Islet precursor cell (in vitro differentiated cells): ENCODE results near the gene E2F4.
A peak's percentile ranks its signal among the peaks of the same experiment; 100 is the strongest.

Source experiments
- DNase-seq: peaks from one replicate; pipeline ENCODE4 v3.0.0-alpha.2; 2018

The E2F4 gene

DNA sequence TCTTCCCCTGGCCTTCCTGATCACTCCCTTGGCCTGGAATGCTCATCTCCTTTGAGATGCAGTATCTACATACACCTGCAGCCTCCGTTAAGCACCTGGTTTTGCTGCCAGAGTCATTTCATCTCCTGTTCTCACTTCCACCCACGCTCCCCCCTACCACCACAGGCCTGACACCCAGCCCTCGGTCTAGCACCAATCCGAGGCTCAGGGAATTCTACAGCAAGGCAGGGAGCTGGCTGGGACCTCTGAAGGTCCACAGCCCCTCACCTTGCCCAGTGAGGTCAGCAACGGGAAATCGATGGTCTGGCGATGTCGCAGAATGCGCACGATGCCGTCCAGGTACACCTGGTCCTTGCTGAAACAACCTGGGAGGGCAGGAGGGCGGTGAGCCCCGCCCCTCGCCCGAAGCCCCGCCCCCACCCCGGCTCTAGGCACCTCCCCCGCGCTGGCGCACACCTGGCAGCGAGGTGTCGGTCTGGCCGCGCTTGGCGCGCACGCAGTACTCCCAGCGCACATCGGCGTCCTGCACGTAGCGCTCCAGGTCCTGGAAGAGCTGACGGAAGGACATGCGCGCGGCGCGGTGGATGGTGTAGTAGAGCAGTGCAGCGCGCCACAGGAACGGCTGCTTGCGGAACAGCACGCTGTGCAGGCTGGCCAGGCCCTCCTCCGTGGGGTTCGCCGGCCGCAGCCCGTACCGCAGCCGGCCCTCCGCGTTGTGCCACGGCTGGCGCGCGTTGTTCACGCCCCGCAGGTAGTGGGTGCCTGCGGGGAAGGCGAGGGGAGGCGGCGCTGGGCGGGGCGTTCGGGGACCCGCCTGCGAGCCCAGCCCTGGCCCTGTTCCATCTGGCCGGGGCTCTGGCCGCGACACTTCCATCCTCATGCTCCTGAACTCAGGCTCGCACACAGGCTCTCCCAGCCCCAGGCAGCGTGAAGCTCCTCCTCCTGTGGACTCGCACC, 13.9 kb upstream of the E2F4 start:
- DNase-seq: peak; percentile 89

DNA sequence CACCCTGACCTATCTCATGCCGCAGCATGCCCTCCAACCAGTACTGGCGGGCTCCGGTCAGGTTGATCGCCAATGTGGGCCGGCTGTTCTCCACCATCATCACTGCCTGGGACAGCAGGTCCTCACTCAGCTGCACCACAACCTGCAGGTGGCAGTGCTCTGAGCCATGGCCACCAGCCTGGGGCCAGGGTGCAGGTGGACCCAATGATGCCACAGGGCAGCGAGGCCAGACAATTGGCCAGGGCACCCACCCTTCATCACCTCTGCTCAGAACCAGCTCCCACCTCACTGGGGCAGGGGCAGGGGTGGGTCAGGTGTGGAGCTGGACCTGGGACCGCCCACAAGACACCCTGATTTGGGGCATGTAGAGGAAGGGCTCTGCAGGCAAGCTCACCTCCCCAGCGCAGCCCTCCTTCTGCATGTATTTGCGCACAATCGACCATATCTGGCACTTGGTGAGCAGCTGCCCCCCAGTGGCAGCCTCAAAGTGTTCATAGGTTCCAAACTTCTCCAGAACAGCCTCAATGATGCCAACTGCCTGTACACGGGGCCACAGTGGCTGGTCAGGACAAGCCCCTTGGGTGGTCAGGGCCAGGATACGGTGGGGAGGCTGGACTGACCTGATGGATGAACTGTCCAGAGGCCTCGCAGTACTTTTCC, 12.4 kb upstream of the E2F4 start:
- DNase-seq: no peak

- DNase-seq: no peak
These were observed 11.8 kb upstream of the E2F4 start for GRCh38 chr16:67180166-67180565.

- no peak for DNase-seq
These were observed 10.6 kb upstream of the E2F4 start for GRCh38 chr16:67181346-67181745.

GRCh38 chr16:67182288-67182687, 9.7 kb upstream of the E2F4 start:
- DNase-seq: no peak

DNA sequence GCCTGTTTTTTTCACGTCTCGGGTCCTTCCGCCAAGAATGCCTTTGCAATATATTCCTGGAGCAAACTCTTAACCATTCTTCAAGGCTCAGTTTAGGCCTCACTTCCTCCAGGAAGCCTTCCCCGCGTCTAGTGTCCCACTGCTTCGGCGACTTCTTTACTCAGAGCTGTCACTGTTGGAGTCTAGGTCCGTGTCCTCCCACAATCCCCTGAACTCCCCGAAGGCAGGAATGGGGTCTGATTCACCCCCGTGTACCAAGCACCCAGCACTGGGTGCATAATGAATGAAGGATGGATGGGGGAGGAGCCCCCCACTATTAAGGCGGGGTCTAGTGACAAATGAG, 8.7 kb upstream of the E2F4 start:
- DNase-seq: no peak

GRCh38 chr16:67183627-67184452, 8.1 kb upstream of the E2F4 start, which contains the start of gene MATCAP1:
TSS of gene MATCAP1 (minus strand) at chr16:67183963. CDS start at chr16:67180610, 3,353 bp downstream.
- peak; percentile 98 for DNase-seq

DNA sequence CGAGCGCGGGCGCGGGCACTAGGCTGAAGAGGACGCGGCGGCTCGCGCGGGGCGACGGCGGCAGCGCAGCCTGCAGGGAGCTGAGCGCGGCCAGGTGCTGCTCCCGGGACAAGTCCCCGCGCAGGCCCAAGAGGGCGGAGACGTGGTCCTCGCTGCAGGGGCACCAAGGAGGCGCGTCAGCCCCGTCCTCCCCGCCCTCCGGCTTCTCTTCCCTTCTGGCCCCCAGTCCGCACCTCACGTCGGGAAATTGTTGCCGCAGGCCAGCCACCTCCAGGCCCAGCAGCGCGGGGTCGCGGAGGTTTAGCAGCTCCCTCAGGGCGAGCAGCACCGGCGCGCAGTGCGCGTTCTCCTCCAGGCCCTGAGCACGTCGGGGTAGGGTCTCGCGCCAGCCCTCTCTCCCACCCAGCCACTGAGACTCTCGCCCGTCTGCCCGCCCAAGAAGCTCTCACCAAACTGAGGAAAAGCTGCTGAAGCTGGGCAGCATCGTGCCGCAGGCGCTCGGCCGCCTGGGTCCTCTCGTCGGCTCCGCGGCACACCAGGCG, 7.4 kb upstream of the E2F4 start:
- no peak for DNase-seq

DNA sequence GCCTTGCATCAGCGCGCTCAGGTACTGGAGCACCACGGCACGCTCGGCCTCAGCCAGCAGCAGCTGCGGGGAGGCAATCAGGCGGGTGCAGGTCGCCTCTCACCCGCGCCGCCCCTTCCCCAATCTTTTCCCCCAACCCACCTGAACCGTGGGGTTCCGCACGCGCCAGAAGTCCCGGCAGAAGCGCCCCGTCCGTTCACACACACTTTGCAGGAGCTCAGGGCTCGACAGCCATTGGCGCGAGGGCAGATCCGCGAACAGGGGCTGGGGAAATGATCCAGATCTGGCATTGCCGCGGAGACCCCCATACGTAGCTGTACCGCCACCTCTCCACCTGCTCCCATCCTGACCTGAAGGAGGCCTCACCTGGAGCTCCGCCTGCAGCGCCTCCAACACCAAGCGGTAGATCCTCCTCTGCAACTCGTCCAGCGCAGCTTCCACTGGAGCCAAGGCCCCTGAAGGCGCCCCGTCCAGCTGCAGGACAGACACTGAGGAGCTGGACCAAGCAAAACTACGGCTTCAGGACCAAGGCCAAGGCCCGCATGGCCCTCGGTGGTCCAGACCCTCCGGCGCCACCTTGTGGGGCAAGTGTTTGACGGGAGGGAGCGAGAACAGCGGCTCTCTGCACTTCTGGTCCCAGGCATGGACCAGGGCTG, 6.8 kb upstream of the E2F4 start:
- peak; percentile 98 for DNase-seq

DNA sequence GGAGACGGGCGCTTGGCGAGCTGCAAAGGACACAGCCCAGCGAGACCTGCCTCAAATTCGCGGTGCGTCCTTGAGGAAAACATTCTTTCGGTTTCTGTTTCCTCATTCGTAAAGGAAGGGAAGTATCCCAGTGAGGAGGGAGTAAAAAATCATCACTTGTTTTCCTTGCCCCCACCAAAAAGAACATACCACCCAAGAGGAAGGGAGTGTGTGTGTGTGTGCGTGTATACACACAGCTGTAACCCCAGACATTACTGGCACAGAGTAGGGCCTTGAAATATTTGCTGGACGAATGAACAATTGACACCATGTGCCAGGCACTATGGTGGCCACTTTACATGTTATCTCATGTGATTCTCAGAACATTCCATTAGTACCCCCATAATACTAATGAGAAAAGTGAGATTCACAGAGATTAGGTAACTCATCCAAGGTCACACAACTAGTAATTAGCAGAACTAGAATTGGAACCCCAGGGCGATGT, 6.3 kb upstream of the E2F4 start:
- DNase-seq: no peak

DNA sequence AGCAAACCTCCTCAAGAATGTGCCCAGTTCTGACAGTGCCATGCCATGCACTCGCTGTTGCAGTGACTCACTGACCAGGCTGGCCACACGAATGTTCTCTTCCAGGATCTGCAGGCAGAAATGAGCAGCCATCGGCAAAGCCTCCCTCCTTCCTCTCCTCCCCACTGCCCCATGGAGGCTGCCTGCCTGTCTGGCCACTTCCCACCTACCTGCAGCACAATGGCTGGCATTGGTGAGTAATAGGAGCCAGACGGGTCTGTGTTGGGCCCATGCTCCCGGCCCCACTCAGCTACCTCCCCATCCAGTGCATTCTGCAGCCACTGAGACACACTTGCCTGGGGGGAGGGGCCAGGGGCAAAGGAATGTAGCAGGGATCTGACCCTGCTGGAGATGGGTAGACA, 5.4 kb upstream of the E2F4 start:
- DNase-seq: peak; percentile 97

- no peak for DNase-seq
These were observed 4.6 kb upstream of the E2F4 start for GRCh38 chr16:67187175-67187890.

GRCh38 chr16:67188323-67188722, 3.6 kb upstream of the E2F4 start:
- no peak for DNase-seq

DNA sequence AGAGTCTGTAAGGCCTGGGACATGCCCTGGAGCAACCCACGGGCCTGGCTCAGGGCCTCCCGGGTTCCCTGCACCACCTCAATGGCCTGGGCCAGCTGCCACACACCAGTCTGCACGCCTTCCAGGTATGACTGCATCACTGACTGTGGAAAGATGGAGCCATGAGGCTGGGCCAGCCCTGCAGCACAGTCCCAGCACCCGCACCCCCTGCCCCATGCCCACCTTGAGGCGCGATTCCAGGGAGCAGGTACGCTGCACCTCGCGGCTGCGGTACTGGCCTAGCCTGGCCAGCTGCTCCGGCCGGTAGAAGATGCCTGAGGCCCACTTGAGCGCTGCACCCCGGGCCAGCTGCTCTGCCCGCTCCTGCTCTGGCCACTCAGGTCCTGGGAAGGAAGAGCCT, 3.2 kb upstream of the E2F4 start:
- DNase-seq: no peak

DNA sequence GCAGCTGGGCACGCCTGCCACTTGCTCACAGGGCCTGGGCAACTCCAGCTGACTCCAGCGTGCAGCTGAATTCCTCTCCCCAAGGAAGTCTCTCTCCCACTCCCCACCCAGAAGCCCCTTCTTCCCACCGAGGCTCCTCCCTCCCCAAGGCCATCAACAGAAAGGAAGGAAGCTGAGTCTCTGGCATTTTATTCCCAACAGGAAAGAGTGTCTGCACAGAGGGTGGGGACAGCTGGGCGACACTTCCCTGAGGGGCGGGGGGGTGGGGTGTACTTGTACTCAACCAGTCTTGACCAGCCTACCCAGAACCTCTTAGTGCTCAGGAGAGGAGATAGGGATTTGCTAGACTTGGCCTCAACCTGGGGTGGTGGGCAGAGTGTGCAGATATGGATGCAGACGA, 1.9 kb upstream of the E2F4 start, which contains the start of gene EXOC3L1:
Gene EXOC3L1 (minus strand): TSS at position 96 of the 400 bp plus-strand sequence. CDS start 460 bp downstream, outside the sequence.
- DNase-seq: no peak

DNA sequence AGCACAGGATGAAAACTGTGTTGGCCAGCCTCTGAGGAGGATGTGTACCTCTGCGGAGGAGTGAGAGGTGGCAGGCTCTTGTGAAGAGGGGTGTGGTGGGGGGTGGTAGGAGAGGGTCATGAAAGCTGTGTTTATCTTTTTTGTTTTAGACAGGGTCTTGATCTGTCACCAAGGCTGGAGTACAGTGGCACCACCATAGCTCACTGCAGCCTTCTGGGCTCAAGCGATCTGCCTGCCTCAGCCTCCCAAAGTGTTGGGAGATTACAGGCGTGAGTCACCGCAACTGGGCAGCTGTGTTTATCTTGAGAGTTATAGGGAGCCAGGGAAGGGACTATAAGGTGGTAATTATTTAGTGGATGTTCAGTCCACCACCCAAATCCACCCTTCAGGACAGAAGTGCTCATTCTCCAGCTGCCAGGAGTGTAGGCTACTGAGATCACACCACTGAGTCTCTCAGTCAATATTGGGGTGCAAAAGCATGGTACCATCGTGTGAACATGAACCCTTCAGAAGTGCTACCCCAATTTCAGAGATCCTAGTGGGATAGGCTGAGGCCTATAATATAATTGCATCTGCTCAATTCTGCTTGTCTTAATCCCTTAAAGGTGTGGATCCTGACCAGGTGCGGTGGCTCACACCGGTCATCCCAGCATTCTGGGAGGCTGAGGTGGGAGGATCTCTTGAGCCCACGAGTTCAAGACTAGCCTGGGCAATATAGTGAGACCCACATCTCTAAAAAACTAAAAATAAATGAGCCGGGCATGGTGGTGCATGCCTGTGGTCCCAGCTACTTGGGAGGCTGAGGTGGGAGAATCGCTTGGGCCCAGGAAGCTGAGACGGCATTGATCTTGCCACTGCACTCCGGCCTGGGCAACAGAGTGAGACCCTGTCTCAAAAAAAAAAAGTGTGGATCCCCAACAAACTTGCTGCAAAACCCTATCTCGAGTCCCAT, 1.2 kb upstream of the E2F4 start:
- DNase-seq: no peak

- no peak for DNase-seq
These were observed 452 bp upstream of the E2F4 start for GRCh38 chr16:67191411-67191994.

- DNase-seq: no peak
These were observed 916 bp downstream of the E2F4 start for GRCh38 chr16:67192781-67193361.

GRCh38 chr16:67193536-67193935, 1.6 kb downstream of the E2F4 start:
- DNase-seq: no peak
